Mesothelial cell of epicardium (in vitro differentiated cells): ENCODE results near the gene PTPRN2. TPM values are rescaled to one million over a fixed set of nuclear protein-coding genes. Genes with fewer than 3 reads are reported as not detected.

Source experiments
- DNase-seq, 2 experiments: peaks; one replicate each; pipeline ENCODE4 v3.0.0; 2021; ENCODE audit warnings: low spot score in 2 of 2; ENCODE audit not compliant: unreplicated experiment in 2 of 2
- H3K27ac Mint-ChIP-seq: 2 replicates; pipeline ENCODE4 v1.8.0; 2021; ENCODE audit warnings: mixed read lengths
- H3K27me3 Mint-ChIP-seq: 2 replicates; pipeline ENCODE4 v1.8.0; 2021; ENCODE audit warnings: low read depth, mixed read lengths
- H3K36me3 Mint-ChIP-seq: 2 replicates; pipeline ENCODE4 v1.8.0; 2021; ENCODE audit warnings: mixed read lengths
- H3K4me1 Mint-ChIP-seq: 2 replicates; pipeline ENCODE4 v1.8.0; 2021; ENCODE audit warnings: mixed read lengths
- H3K4me3 Mint-ChIP-seq: 2 replicates; pipeline ENCODE4 v1.8.0; 2021; ENCODE audit warnings: mild to moderate bottlenecking, moderate library complexity, mixed read lengths
- H3K9me3 Mint-ChIP-seq: 2 replicates; pipeline ENCODE4 v1.8.0; 2021; ENCODE audit warnings: mixed read lengths
- total RNA-seq: library from RNA; stranded (reverse); gene quantifications from 3 replicates; pipeline ENCODE4 v1.2.1, GENCODE V29; 2021
- TF ChIP-seq, protein P1 (sequence below): fragments of 200-600 bp; sonication (generic); IDR thresholded peaks from one replicate; pipeline ENCODE4 v1.5.0; 2021; ENCODE audit warnings: antibody characterized with exemption; ENCODE audit not compliant: unreplicated experiment

Gene PTPRN2
- total RNA-seq, 1 donor from 2014 or later = 2.2 TPM

- no peak overlapping the region for H3K4me3 Mint-ChIP-seq
Measured at GRCh38 chr7:157687845-157688532, 899.6 kb downstream of the PTPRN2 start.

DNA sequence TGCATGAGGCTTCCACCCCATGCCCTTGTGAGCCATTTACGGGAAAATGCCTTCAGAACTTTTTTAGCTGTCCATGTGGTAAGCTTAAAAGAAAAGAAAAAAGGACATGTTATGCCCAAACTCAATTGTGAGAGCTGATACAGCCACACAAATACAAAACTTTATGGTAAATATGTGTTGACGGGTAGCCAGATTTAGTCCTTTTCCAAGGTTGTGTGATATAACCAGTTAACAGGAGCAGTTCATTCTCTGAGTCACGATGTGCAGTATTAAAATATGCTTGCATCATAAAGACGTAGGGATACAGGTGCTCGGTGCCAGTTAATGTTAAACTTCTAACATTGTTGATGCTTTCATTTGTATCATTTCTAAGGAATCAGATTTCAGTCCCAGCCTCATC is 900.5 kb downstream of the PTPRN2 start:
- TF ChIP-seq, protein P1, sequence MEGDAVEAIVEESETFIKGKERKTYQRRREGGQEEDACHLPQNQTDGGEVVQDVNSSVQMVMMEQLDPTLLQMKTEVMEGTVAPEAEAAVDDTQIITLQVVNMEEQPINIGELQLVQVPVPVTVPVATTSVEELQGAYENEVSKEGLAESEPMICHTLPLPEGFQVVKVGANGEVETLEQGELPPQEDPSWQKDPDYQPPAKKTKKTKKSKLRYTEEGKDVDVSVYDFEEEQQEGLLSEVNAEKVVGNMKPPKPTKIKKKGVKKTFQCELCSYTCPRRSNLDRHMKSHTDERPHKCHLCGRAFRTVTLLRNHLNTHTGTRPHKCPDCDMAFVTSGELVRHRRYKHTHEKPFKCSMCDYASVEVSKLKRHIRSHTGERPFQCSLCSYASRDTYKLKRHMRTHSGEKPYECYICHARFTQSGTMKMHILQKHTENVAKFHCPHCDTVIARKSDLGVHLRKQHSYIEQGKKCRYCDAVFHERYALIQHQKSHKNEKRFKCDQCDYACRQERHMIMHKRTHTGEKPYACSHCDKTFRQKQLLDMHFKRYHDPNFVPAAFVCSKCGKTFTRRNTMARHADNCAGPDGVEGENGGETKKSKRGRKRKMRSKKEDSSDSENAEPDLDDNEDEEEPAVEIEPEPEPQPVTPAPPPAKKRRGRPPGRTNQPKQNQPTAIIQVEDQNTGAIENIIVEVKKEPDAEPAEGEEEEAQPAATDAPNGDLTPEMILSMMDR = no peak
- Mint-ChIP-seq H3K4me3 (no peak overlapping the region), H3K4me1 (peaks cover 9% of the 10 kb centered on the region), H3K9me3 (no peaks in the 10 kb centered on the region), H3K27me3 (peaks cover 80% of the 10 kb centered on the region), H3K27ac (no peak overlapping the region), H3K36me3 (no peaks in the 10 kb centered on the region)
- no peak for DNase-seq

More at GRCh38 chr7:157687845-157688532, 899.6 kb downstream of the PTPRN2 start:
- H3K9me3 Mint-ChIP-seq = no peaks in the 10 kb centered on the region
- TF ChIP-seq, protein P1 = no peak
- peaks cover 9% of the 10 kb centered on the region for H3K4me1 Mint-ChIP-seq
- no peak overlapping the region for H3K27ac Mint-ChIP-seq
- no peak for DNase-seq
- peaks cover 78% of the 10 kb centered on the region for H3K27me3 Mint-ChIP-seq
- no peaks in the 10 kb centered on the region for H3K36me3 Mint-ChIP-seq

GRCh38 chr7:157686285-157686894 is 901.2 kb downstream of the PTPRN2 start:
- TF ChIP-seq, protein P1 = no peak
- no peak overlapping the region for H3K27ac Mint-ChIP-seq
- H3K27me3 Mint-ChIP-seq = peaks cover 82% of the 10 kb centered on the region
- H3K4me3 Mint-ChIP-seq = no peak overlapping the region
- H3K4me1 Mint-ChIP-seq = peaks cover 9% of the 10 kb centered on the region
- no peaks in the 10 kb centered on the region for H3K36me3 Mint-ChIP-seq
- no peaks in the 10 kb centered on the region for H3K9me3 Mint-ChIP-seq
- DNase-seq = no peak

DNA sequence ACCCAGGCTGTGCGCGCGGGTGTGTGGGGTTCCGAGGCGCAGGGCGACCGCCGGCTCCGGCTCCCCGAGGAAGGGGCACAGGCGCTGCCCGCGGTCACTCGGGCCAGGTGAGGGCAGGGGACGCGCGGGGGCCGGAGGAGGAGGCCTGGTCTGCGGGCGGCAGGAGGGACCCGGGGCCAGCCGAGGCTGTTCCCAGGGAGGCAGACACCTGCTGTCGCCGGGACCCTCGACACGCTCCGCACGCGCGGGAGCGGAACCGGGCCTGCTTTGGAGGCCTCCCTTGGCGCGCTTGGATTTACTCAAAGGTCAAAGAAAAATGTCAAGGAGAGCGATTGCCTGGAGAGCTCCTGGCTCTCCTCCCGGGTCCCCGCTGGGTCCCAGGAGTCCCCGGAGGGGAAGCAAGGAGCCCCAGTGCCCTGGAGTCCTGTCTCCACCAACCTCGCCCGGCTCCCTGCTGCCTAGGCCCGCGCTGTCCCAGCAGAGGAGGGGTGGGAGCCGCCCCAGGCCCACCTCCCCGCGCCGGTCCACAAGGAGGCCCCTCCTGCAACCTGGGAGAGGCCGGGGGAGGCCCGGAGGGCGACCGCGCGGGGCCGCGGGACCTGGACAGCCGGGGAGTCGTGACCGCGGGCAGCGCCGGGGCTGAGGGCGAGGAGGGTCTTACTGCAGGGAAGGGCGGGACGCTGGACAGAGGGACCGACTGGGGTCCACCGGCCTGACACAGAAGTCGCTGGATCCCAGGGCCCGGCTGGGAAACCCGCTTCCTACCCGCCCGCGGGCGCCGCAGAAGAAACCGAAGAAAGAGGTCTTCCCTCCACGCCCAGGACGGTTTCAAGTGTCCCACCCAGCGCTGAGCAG is 902.0 kb downstream of the PTPRN2 start:
- Mint-ChIP-seq H3K4me1 (peaks cover 7% of the 10 kb centered on the region), H3K27ac (no peak overlapping the region), H3K36me3 (no peaks in the 10 kb centered on the region), H3K9me3 (no peaks in the 10 kb centered on the region), H3K27me3 (peaks cover 84% of the 10 kb centered on the region), H3K4me3 (no peak overlapping the region)
- TF ChIP-seq, protein P1 = no peak
- no peak for DNase-seq

- Mint-ChIP-seq H3K36me3 (no peaks in the 10 kb centered on the region), H3K27me3 (peaks cover 88% of the 10 kb centered on the region), H3K4me1 (peaks cover 7% of the 10 kb centered on the region), H3K27ac (no peak overlapping the region), H3K4me3 (no peak overlapping the region), H3K9me3 (no peaks in the 10 kb centered on the region)
- TF ChIP-seq, protein P1 = no peak
- DNase-seq = no peak
Measured at GRCh38 chr7:157684909-157685429, 902.7 kb downstream of the PTPRN2 start.
